ENCODE results near the gene CHST15.

DNA sequence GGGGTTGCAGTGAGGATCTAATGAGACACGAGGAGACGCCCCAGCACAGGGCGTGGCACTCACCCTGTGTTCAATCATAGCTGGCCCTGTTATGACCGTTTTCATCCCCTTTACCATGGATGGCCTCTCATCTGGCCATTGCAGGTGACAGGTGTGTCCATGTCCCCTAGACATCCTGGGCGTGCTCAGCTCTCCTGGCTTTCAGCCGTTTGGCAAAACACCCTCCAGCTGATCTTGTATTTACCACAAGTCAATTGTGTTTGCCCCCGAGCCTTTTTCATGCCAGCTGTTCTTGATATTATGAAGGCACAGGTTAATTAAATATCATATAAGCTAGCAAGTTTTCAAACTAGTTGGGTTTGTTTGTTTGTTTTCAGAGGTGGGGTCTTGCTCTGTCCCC lies 97.1 kb downstream of the CHST15 start:
- TF ChIP-seq EZH2 (IDR thresholded peaks at IDR 0.05; ENCODE audit: insufficient read depth, poor library complexity, severe bottlenecking) (no peak), EZH2phosphoT487 (IDR thresholded peaks at IDR 0.05; ENCODE audit: insufficient read depth, low read depth) (no peak)
